GM04503 (cell line): ENCODE measurements around the gene E2F8.

Source experiments
- DNase-seq: peaks from one replicate; pipeline ENCODE4 v3.0.0-alpha.2; 2012; ENCODE audit warnings: low read depth

E2F8 gene

DNA sequence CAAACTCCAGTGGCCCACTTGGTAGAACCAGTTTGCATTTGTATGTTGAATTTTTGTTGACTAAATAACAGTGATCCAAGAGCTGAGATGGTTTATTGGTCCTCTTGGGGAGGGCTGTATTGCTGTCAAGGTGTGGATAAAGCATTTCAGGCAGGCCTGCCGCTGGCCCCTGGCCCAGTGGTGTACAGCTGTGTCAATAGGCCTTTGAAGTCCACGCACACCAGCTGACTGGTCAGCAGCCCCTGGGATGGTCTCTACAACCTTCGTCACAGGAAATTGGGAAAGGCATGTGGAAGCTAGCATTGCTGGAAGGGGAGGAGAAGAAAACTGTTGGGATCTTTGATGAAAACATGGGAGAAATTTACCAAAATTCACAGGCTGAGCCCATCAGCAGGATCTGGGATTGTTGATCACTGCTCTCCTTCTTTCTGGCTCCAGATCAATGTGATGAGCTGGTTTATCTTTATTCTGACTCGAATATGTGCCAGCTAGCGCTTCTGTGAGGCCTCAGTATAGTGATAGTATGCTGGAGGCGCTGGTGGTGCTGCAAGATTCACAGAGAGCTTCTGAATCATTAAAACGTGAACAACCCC is 12.5 kb upstream of the E2F8 start:
- DNase-seq: no peak

DNA sequence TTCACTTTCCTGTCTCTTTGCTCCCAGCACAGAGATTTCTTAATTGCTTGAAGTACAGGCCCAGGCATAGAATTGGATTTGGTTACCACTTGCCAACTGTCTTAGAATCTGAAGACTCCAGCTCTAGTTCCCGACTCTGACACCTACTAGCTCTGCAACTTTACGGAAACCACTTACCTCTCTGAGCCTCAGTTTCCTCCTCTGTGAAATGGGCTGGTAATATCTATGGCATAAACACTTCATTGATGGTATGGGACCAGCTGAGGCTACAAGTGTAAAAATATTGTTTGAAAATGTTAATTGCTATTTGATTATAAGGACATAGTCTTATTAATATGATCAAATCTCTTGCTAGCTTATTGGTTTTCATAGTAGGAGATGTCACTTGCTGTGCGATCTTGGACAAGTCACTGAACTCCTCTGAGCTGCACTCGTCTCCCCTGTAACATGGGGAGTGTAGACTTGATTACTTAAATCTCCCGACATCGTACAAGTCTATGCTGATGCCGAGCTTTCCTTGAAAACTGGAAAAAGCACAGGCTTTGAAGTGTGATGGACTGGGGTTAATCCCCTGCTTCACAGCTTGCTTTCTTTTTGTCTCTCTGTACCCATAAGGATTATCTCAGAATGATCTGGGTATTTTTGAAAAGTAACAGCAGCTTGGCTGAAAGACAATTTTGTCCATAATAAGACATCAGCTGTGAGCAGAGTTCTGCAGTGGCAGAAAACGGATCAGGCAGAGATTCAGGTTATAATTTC is 11.8 kb upstream of the E2F8 start:
- DNase-seq: no peak

DNA sequence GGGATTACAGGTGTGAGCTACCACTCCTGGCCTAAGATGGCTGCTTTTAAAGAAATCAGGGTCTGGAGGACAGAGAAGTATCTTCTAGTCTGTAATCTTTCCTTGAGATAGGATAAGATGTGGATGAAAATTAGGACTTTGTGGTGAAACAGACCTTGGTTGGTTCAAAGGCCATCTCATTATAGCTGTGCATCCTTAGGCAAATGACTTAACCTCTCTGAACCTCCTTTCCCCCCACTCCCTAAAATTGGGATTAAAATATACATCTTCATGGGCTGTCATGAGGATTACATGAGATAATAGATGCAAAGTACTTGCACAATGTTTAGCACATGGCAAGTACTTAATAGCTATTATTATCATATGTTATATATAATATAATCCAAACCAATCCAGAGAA is 10.8 kb upstream of the E2F8 start:
- DNase-seq: no peak

DNA sequence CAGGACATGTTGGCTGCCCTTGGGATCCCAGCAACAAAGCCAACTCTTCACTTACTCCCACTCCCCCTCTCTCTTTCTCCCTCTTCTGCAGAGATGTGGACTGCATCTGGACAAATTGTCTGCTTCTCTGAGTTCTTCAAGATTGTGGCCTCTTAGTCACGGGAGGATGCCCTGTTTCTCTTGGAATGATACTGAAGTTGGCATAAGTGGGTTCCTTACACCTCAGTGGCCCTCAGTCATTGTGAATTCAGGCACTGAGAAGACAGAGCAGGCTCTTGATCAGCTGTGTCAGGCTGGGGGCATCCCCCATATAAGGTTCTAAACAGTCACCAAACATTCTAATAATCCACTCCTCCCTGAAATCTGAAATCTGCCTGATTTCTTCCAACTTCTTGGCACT is 6.1 kb upstream of the E2F8 start:
- DNase-seq: no peak

DNA sequence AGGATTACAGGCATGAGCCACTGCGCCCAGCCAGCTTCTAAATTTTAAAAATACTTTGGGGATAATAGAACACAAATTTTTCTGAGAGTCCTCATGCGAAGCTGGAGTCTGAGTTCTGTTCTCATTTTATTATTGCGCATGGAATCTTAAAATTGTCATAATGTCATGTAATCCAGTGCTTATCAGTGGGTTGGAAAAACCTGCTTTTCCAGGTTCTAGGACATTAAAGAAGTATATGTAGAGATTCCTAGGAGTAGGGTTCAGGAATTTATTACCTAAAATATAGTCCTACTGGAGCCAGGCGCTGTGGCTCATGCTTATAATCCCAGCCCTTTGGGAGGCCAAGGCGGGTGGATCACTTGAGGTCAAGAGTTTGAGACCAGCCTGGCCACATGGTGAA is 4.6 kb upstream of the E2F8 start:
- DNase-seq: no peak

DNA sequence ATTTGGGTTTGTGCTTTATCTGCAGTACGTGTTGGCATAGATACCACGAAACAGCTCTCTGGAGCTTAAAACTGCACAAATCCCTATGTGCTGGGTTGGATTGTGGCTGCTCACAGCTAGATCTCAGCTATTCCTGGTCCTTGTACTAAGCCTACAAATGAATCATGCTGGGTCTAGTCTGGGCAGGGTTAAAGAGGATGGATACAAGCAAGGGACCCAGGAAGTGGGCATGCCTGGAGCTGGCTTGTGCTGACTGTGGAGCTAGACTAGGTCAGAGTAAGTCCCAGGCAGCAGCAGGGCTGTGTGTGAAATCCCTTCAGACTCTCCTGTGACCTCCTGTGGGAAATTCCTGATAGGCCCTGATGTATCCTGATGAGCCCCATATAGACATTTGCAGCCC is 3.9 kb upstream of the E2F8 start:
- DNase-seq: no peak

DNA sequence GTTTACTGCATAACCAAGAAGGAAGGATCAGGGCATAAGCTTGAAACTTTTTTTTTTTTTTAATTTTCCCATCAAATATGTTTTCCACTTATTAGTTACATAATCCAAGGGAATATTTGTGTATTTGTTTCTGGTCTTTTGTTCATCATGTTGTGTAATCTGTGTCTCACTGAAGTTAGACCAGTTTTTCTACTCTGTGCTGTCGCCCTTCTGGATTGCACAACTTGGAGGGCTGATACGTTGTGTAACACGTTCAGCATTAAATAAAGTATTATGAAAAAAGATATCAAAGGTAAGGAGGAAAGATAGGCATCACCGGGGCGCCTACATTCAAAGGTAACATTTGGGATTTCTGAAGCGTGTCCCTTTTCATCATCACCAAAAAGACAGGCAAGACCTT is 3.3 kb upstream of the E2F8 start:
- no peak for DNase-seq

DNA sequence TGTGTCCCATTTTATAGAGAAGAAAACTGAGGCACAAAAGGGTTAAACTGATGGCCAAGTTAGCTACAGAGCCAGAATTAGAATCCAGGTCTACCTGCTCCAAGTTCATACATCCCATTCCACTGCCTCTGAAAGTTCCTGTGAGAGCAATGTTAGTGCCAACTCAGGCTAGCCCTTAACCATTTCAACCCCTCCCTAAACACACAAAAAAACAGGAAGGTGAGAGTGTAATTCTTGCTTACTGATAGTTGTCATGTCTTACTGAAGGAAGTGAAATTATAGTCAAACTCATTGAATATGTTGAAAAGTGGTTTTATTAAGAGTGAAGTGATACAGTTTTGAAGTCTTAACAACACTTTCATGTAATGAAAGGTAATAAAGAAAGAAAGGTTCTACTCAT is 2.9 kb upstream of the E2F8 start:
- no peak for DNase-seq

DNA sequence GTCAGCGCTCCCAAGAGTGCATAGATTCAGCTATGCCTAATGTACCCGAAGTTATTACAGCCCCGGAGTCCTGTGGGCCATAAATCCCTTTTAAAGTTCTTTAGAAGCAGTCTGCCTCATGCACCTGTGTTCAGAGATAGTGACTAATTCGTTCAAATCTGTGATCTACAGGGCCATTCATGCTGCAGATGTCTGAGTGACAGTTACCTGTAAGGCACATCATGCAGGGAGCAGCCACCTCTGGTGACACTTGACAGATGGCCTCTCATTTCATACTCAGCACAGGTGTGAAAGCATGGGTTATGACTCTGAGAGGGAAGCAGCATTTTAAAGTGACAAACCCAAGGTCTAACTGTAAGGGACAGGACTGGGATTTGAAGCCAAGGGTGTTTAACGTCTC is 2.4 kb upstream of the E2F8 start:
- no peak for DNase-seq

DNA sequence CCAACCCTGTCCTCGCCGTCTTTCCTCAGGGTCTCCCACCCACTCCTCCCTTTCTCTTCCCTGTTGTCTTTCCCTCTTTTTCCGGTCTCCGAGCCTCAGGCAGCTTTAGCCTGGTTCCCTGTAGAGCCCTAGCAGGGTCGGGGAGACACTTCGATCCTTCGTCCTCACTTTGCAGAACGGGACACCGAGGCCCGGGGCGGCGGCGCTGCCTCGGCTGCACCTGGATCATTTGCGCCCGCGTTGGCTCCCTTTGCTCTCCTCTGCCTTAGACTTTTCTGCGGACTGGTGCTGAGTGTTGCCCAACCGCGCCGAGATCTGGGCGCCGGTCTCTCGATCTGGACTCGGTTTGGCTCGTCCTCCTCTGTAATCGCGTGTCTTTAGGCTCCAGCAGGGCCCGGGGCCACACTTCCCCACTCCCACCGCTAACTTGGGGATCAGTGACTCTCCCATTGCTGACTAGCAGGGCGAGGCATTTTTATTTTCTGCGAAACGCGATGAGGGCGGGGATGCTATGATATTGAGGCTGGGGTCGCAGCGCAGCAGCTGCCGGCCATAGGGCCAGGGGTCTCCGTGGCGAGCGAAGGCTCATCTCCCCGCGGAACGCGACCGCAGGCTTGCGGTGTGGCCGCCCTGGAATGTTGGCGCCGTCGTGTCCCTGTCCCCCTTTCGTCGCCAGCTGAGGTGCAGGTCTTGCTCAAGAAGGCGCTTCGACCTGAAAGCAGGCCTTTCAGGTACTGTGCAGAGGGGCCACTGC is 1.6 kb upstream of the E2F8 start:
- DNase-seq: no peak

DNA sequence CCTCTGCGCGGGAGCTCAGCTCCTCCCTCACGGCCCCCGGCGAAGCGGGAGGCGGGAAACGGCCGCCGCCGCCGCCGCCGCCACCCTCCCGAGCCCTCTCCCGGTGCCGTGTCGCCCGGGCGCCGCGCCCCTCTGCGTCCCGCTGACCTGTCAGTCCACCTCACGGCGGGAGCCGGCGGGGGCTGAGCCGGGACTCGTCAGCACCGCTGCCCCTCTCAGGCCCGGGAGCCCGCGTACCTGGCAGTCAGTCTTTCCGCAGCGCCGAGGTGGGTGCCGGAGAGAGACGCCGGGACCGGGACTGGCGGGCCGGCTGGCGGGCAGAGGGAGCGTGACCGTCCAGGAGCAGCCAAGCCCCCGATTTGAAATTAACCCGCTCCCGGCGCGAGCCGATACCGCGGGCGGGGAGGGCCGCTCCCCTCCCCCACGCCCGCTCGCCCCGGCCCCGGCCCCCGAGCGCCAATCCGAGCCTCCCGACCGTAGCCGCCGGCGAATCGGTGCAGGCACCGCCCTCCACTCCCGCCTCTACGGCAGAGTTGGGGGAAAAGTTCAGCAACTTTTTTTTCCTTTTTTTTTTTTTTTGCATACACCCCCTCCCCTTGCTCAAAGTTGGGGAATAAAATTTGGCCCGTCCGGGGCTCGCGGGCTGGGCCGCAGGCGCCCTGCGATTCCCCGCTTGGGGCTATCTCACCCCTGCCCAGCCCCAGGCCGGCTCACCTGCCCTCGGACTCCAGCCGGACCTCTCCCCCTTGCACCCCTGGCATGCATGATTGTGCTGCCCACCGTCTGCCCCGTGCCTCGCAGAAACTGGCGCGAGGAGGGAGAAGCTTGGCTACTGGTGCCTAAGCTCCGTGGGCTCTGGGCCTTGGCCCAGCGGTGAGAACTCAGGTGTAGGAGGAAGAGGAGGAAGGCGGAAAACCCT is 774 bp upstream of the E2F8 start:
- no peak for DNase-seq

DNA sequence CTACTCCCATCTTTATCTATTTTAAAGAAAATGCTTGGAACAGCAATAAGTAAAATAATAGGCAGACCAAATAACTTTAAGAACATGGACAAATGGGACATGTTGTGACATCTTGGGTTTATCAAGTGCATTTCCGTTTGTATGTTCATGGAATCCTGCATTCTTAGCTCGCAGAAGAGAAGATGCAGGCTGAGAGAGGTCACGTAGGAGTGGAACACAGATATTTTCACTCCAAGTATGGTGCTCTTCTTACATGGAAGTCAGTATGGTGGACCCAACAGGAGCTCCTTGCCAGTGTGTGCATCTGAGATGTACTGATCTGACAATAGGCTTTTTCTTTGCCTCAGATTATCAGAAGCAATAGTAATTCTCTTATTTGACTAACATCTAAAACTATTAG is 1.7 kb downstream of the E2F8 start:
- DNase-seq: no peak

DNA sequence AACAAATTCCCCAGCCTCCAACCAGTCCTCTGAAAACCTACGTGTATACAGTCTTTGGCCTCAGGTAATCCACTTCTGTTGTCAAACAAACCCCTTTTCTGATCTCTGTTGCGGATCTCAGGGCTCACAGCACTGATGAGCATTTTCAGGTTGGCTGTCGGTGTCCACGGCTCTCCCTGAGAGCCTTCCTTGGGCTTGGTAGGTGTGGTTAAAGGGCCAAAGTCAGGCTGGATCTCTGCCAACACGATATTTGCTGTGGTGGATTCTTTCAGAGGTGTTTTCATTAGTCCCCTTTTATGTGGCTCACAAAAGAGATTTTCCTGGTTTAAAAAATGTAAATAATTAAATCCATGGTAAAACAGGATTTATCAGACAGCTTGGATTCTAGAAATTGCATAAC is 2.9 kb downstream of the E2F8 start:
- DNase-seq: no peak

DNA sequence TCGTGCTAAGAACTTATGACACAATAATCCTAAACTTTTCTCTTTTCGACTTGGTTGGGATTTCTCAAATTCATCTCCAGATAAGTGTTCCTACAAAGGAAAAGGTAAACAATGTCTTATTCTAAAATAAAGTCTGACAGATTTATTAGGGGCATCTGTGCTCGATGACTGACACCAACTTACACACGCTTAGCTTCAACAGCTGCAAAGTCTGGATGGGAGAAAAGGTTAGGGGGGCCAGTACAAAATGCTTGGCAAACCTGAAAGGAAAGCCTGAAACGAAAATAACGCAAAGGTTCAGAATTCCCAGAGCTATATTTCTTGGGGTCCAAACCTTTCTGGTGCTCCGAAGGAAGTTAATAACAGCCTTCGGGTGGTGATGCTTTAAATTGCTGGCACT is 3.4 kb downstream of the E2F8 start:
- DNase-seq: no peak

DNA sequence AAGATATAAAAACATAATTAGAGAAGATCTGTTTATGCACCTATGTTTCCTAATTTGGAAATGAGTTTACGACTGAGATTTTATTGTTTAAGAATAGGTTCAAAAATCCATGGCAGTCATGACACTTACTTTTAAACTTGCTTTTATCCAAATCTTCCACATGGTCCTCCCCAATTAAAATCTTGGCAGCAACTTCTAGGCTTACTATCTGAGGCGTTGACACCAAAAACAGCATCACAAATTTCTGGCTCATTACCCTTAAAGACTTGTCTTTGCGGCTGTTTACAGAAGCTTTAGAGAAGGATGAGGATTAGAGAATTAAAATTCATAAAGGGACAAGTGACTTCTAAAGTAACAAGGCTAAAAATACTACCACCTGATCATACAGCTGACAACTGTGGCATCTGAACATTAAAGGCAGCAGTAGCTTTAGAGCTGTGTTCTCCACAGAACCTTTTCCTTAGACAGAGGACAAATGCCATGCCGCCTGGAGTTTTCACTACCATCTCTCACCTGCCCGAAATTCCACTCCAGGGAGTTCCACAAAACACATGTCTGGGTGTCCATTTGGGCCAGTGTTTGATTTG is 6.4 kb downstream of the E2F8 start:
- DNase-seq: no peak

DNA sequence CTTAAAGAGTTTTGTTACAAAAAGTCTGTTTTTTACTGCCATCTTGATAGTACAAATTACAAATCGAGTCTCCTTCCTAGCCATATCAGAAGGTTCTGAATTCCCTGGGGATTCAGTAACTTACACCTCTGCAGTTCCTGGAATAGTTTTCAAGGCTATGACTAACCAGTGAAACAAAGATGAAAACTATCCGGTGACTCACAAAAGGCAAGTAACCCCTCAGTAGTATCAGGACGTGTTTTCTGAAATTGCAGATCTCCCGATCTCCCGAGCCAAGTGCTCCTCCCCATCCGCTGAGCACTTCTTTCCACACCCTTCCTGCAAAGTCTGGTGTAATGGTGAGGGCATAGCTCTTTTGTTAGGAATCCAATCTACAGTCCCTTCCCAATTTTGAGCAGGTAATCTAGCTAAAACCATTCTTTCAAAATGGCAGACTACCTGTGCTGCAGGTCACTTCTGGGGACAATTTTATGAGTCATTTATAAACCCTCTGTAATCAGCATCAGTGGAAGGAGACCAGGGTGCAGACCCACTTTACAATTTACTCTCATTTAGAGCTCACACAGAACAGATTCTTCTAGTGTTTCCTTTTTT is 7.7 kb downstream of the E2F8 start:
- peak; percentile 48 for DNase-seq

DNA sequence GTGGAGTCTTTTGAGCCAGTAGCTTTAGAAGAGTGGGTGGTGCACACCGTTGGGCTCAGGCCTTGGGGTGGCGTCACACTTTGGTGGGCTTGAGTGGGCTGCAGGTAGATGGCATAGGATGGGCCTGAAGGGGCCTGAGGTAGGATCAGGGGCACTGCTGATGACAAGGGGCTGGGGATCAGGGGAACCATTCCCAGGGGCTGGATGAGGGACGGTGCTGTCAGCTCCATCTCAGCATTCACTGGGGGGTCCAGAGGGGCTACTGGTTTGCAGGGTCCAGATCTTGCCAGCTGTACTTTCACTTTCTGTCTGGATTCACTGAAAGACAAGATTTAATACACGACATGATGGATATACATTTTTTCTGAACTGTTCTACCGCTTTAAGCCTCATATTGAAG is 11.1 kb downstream of the E2F8 start:
- DNase-seq: no peak

DNA sequence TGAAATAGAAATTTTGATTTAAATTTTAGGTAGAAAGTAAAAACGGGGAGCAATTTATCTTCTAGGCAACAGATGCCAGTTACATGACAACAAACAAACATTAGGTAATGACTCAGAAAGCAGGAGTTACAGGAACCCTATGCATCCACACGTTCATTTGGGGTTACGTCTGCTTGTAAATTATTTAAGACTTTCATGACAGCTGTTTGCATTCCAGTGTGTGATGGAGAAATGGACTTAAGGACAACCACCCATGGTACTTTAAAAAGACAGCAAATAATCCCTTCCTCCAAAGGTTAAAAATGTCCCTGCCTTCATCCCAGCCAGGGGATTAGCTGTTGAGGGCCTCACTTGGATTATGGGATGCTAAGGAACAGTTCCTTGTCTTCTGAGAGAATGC is 11.8 kb downstream of the E2F8 start:
- DNase-seq: no peak

DNA sequence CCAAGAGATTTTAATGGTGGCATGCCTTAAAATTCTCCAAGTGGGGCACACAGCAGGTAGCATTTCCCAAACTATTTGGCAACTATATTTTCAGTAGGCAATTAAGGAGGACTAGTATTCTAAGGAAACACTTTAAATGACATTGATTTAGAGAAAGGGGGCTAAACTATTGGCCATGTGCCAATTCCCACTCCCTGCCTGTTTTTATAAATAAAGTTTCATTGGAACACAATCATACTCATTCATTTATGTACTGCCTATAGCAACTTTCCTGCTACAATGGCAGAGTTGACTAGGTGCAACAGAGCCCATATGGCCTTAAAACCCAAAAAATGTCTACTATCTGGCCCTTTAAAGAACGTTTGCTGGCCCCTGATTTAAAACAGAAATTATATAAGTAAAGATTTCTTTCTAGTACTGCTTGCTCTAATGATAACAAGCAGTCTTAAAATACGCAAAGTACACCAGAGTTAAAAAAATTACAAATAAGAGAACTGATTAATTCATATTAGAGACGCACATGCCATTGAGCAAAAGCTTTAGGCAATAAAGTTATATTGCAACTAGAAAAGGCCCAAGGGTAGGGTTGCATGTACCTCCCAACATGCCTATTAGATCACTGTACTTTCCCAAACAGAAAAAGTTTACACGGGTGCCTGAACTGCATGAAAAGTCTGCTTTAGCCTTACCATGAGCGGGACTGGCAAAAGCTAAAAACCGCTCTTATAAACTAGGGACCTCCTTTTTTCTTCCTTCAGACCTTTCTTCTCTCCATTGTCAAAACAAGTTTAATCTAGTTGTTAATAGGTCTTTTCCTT is 14.2 kb downstream of the E2F8 start:
- DNase-seq: no peak

DNA sequence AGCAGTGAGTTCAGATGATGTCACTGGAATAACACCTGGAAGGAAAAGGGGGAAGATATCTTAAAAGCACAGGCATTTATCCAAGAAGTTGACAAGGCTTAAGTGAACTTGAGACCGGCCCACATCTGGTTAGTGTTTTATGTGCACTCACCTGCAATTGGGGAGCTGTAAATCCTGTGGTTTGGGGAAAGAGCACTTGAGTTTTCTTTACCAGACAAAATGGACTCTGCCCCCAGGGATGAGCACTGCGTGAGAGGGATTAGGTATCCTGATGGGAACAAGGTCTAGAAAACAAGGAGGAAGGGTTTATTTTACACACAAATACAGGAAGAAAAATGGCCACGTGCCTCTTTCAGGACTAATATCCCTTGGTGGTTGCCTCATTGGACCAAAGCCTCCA is 15.2 kb downstream of the E2F8 start:
- no peak for DNase-seq

DNA sequence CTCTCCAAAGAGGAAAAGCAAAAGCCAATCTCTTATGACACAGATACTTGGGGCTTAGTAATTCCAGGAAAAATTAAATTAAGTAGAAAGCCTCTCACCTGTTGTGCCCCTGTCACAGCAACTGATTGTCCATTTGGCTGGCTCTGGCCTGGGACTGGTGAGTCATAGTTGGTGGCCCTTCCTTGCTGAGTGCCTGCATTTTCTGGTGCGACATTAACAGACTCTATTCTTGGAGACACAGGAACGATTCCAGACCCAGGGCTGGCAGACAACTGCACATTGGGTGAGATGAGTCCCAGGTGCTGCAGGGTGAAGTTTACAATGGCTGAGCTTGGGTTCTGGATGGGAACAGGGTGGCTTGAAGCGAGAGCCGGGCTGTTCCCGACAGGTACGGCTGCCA is 15.6 kb downstream of the E2F8 start:
- no peak for DNase-seq
